ENCODE data around the gene FAM78B. TPM values are rescaled to one million over a fixed set of nuclear protein-coding genes. Genes with fewer than 3 reads are reported as not detected.

FAM78B gene
- total RNA-seq, result under 0.01 and 0.28 TPM in 2 replicates

GRCh38 chr1:166166698-166167571, at the start of gene FAM78B:
TSS of gene FAM78B (minus strand) at chr1:166167001. CDS start at chr1:166166248, 753 bp downstream.

All from regular cardiac myocyte (primary cell).